ENCODE measurements around the gene TRPV5.

- TF ChIP-seq CTCF (IDR thresholded peaks at IDR 0.05; ENCODE audit: low read depth, low read length): no peak
- no peak for TF ChIP-seq EZH2phosphoT487 (IDR thresholded peaks at IDR 0.05; ENCODE audit: low read depth)
These were observed 68.4 kb downstream of the TRPV5 start for GRCh38 chr7:142864980-142865747.
